ENCODE data around the gene CDK15. TPM values are rescaled to one million over a fixed set of nuclear protein-coding genes. Genes with fewer than 3 reads are reported as not detected.
A peak's percentile ranks its signal among the peaks of the same experiment; 100 is the strongest.

Gene CDK15
- total RNA-seq, 6 experiments from 2014 or later: not detected

GRCh38 chr2:201779901-201780673 lies 26.2 kb upstream of the CDK15 start:
- no peak for TF ChIP-seq CTCF (IDR thresholded peaks at IDR 0.05)
- TF ChIP-seq POLR2A (IDR thresholded peaks at IDR 0.05): no peak
- peak overlapping the region; percentile 58 to 91 (median 72) for H3K4me3 ChIP-seq
- H3K27me3 ChIP-seq: no peaks in the 10 kb centered on the region
- intact Hi-C loops (cut with DNase I): no loop called here
- DNase-seq (no peak), ATAC-seq (peak; percentile 3 to 10 (median 6))
- WGBS (ENCODE audit: insufficient coverage, low coverage, low lambda C conversion rate, missing lambda C conversion rate): 3% methylated on average over 19 of the region's 22 CpGs
- H3K36me3 ChIP-seq: no peaks in the 10 kb centered on the region
- H3K4me1 ChIP-seq: peaks cover 0 to 44% (median 16%) of the 10 kb centered on the region in 4 donors
- no peaks in the 10 kb centered on the region for H3K9me3 ChIP-seq
- H3K27ac ChIP-seq: peak overlapping the region; percentile 67 to 69 (median 68)

GRCh38 chr2:201780674-201781493 lies 25.5 kb upstream of the CDK15 start, which contains the start of gene ALS2:
ALS2 (minus strand) TSS chr2:201780933; CDS start chr2:201768885, 12,048 bp downstream.
- intact Hi-C loops (cut with DNase I): no loop called here
- Histone ChIP-seq H3K27me3 (no peaks in the 10 kb centered on the region), H3K4me1 (peaks cover 0 to 36% (median 13%) of the 10 kb centered on the region in 4 donors), H3K4me3 (peak within 1 kb of the TSS; percentile 58 to 91 (median 72)), H3K9me3 (no peaks in the 10 kb centered on the region), H3K36me3 (no peaks in the 10 kb centered on the region), H3K27ac (peak within 1 kb of the TSS; percentile 67 to 69 (median 68))
- ATAC-seq: peak; percentile 94 to 97 (median 95)
- peak; percentile 98 for DNase-seq
- WGBS (ENCODE audit: insufficient coverage, low coverage, low lambda C conversion rate, missing lambda C conversion rate): 0% methylated on average over 40 of the region's 60 CpGs
- peak; percentile 56 for TF ChIP-seq POLR2A (IDR thresholded peaks at IDR 0.05)
- TF ChIP-seq CTCF (IDR thresholded peaks at IDR 0.05): no peak

DNA sequence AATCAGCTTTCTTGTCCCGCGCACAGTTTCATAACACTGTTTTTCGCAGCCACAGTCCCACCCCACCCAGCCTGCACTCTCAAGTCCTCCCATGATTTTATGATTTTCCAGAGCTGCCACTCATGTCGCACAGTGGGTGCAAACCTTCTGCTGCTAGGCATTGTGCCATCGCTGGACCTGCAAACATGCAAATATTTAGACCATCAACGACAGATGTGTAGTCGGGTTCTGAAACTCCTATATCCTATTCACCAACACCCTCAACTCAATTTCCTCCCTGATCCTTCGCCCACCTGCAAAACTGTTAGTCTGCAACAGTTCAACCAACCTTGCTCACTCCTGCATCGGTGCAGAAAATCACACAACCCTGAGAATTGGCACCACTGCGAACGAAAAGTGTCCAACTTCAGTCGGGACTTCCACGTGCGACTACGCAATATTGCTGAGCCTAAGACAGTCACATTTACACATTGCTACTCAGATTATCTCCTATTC lies 24.7 kb upstream of the CDK15 start:
- no peak for TF ChIP-seq POLR2A (IDR thresholded peaks at IDR 0.05)
- no peak for TF ChIP-seq CTCF (IDR thresholded peaks at IDR 0.05)
- peak overlapping the region in 2 of 3 donors; percentile 68 to 69 for H3K27ac ChIP-seq
- H3K36me3 ChIP-seq: no peaks in the 10 kb centered on the region
- H3K9me3 ChIP-seq: no peaks in the 10 kb centered on the region
- H3K4me3 ChIP-seq: peak overlapping the region; percentile 58 to 91 (median 72)
- WGBS (ENCODE audit: insufficient coverage, low coverage, low lambda C conversion rate, missing lambda C conversion rate): under 1% methylated on average over 15 of the region's 15 CpGs
- intact Hi-C loops (cut with DNase I): no loop called here
- peak in 1 of 3 donors; percentile 58 for DNase-seq
- H3K27me3 ChIP-seq: no peaks in the 10 kb centered on the region
- ATAC-seq: peak; percentile 2 to 8 (median 4)
- H3K4me1 ChIP-seq: peaks cover 0 to 30% (median 9%) of the 10 kb centered on the region in 4 donors

GRCh38 chr2:201784563-201784962 lies 21.8 kb upstream of the CDK15 start:
- no peak for DNase-seq
- no peak for ATAC-seq
- 50% methylated on average over 1 of the region's 1 CpG for WGBS (ENCODE audit: insufficient coverage, low coverage, low lambda C conversion rate, missing lambda C conversion rate)
- no peak overlapping the region for H3K27ac ChIP-seq
- no peaks in the 10 kb centered on the region for H3K36me3 ChIP-seq
- no peaks in the 10 kb centered on the region for H3K9me3 ChIP-seq
- TF ChIP-seq CTCF (IDR thresholded peaks at IDR 0.05) (no peak), POLR2A (IDR thresholded peaks at IDR 0.05) (no peak)
- H3K4me3 ChIP-seq: no peak overlapping the region
- H3K27me3 ChIP-seq: no peaks in the 10 kb centered on the region
- intact Hi-C loops (cut with DNase I): no loop called here
- peaks cover 0 to 3% (median 0%) of the 10 kb centered on the region in 4 donors for H3K4me1 ChIP-seq

Data from right lobe of liver (tissue), 6 donors.